ENCODE results near the gene AHCYL2.

GRCh38 chr7:129308047-129308446, 83.2 kb downstream of the AHCYL2 start:
- TF ChIP-seq CTCF (conservative IDR thresholded peaks at IDR 0.05; ENCODE audit: low read length), result no peak
- no peak for TF ChIP-seq EZH2phosphoT487 (IDR thresholded peaks at IDR 0.05; ENCODE audit: borderline replicate concordance, low read depth, low read length)

All from OCI-LY7 (cell line).